ENCODE results near the gene JAK3.
"Not testable (repeated sequence)": the region's sequence is repeated elsewhere in the genome, so short reads cannot be mapped to it uniquely, and the experiment has no call there.

JAK3 gene

GRCh38 chr19:17777840-17778239 is 69.9 kb downstream of the JAK3 start:
- not testable (repeated sequence) for DNase-seq (ENCODE audit: low read depth)

DNA sequence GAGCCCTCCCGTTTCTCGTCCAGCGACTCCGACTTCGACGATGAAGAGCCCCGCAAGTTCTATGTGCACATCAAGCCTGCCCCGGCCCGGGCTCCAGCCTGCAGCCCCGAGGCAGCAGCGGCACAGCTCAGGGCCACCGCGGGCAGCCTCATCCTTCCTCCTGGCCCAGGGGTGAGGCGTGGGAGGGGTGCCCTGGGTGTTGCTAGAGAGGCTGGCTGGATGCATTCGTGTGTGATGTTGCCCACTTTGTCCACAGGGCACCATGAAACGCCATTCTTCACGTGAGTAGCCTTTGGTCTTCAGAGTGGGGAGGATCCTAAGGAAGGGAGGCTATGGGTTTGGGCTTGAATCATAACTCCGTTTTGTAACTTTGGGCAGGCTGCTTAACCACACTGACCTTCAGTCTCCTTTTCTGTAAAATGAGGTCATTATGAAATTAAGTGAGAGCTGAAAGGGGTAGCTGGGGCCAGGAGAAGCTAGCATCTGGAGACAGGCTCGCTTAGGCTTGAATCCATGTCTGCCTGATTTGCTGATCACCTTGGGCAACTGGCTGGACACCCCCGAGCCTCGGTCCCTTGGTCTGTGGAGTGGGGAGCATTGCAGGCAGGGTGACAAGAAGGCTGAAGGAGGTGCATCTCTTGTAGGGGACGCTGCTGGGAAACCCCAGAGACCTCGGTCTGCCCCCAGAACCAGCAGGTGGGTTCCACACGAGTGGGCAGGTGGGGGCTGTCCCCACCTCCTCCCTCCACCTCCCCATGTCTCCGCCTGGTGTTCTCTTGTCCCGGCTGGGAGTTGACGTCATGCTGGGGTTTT is 71.6 kb downstream of the JAK3 start:
- no peak for DNase-seq (ENCODE audit: low read depth)

- peak; percentile 24 for DNase-seq (ENCODE audit: low read depth)
Observed at GRCh38 chr19:17775245-17775927, 72.4 kb downstream of the JAK3 start.

Measured in activated T-cell treated with anti-CD3 and anti-CD28 coated beads for 48 hours (primary cell).